Adrenal gland (tissue), 5 donors: ENCODE measurements around the gene DCAF11.

Experiments
- CTCF ChIP-seq, 6 experiments: fragments of 450-650 bp in 4 of 6; fragments of 200-600 bp in 2 of 6; sonication (generic) in 1 of 6; IDR thresholded peaks; 1 replicate in 5 of 6; 2 replicates in 1 of 6; pipeline versions ENCODE4 v1.5.1 to v1.8.0; 2016 to 2021; ENCODE audit warnings: antibody characterized with exemption in 6 of 6, mild to moderate bottlenecking in 2 of 6, moderate library complexity in 1 of 6
- POLR2A ChIP-seq, 2 donors: fragments of 450-650 bp; IDR thresholded peaks; one replicate each; pipeline ENCODE4 v1.6.1; 2017; ENCODE audit warnings: antibody characterized with exemption in 2 of 2, mild to moderate bottlenecking in 2 of 2, moderate library complexity in 1 of 2
- donor health status: DM: no; HTN: no; CAD: no.

GRCh38 chr14:24110060-24110459 is 4.5 kb upstream of the DCAF11 start:
- TF ChIP-seq POLR2A (IDR thresholded peaks at IDR 0.05): no peak
- no peak for TF ChIP-seq CTCF (IDR thresholded peaks at IDR 0.05)
